GM12878 (cell line): Measurements from ENCODE around the gene PTK7. TPM values are rescaled to one million over a fixed set of nuclear protein-coding genes. Genes with fewer than 3 reads are reported as not detected.

Experiments
- ATAC-seq: fragments of 200-7000 bp; cut with Tn5 transposase; 3 replicates; pipeline ENCODE4 v1.9.1; 2020; ENCODE audit warnings: mild to moderate bottlenecking, moderate library complexity
- BruUV-seq: library from RNA; stranded (reverse); fragments of 400-500 nt; replicated peaks from 2 replicates; lab custom pipeline; 2021; lab: Mats Ljungman, UMichigan
- CTCF ChIA-PET: fragments of 300-600 bp; sonication (Branson Sonifier 250); formaldehyde crosslinking; extraction: SDS; loops from one replicate; lab custom pipeline; 2021; ENCODE audit warnings: inconsistent platforms; lab: Yijun Ruan, JAX
- POLR2A ChIA-PET: fragments of 350-600 bp; formaldehyde crosslinking; extraction: SDS; loops from one replicate; lab custom pipeline; 2021; ENCODE audit warnings: inconsistent platforms; lab: Charles Lee
- RAD21 ChIA-PET: fragments of 300-600 bp; sonication (Branson Sonifier 250); formaldehyde crosslinking; loops from one replicate; lab custom pipeline; 2023; ENCODE audit warnings: antibody characterized with exemption; ENCODE audit not compliant: unreplicated experiment; lab: Charles Lee
- SMC1A ChIA-PET: fragments of 300-600 bp; sonication (Branson Sonifier 250); formaldehyde crosslinking; loops from one replicate; lab custom pipeline; 2023; ENCODE audit not compliant: unreplicated experiment, uncharacterized antibody; lab: Charles Lee
- DNase-seq: peaks from one replicate; pipeline ENCODE4 v3.0.0-alpha.2; 2011; ENCODE audit warnings: low read depth, low spot score
- FAIRE-seq: peaks from 3 replicates; lab custom pipeline; 2011; peaks lifted over from hg19 to GRCh38; lab: Jason Lieb, UNC
- H2AFZ ChIP-seq: 2 replicates; pipeline ENCODE4 v1.6.0; 2011; ENCODE audit warnings: low read depth, low read length, control low read depth; ENCODE audit not compliant: control insufficient read depth
- H3K27ac ChIP-seq: 2 replicates; pipeline ENCODE4 v1.5.1; 2011; ENCODE audit warnings: control low read depth; ENCODE audit not compliant: control insufficient read depth, insufficient read depth
- H3K27me3 ChIP-seq, 2 experiments: replicated peaks in 1 of 2; 2 replicates each; pipeline versions ENCODE4 v1.6.0 to v1.6.1; 2011; ENCODE audit warnings: low read length in 1 of 2; ENCODE audit not compliant: control insufficient read depth in 2 of 2, insufficient read depth in 2 of 2
- H3K36me3 ChIP-seq, 2 experiments: 2 replicates each; pipeline ENCODE4 v1.5.1; 2011; ENCODE audit warnings: low read length in 1 of 2; ENCODE audit not compliant: control insufficient read depth in 2 of 2, insufficient read depth in 2 of 2
- H3K4me1 ChIP-seq: 2 replicates; pipeline ENCODE4 v1.6.1; 2011; ENCODE audit warnings: mild to moderate bottlenecking, low read length, moderate library complexity, mixed read lengths; ENCODE audit not compliant: control insufficient read depth, insufficient read depth
- H3K4me2 ChIP-seq: 2 replicates; pipeline ENCODE4 v1.6.0; 2011; ENCODE audit warnings: control low read depth; ENCODE audit not compliant: control insufficient read depth, insufficient read depth
- H3K4me3 ChIP-seq: fragments of 200-600 bp; sonication (generic); 2 replicates; pipeline ENCODE4 v1.5.1; 2016
- H3K79me2 ChIP-seq: 2 replicates; pipeline ENCODE4 v1.6.0; 2011; ENCODE audit warnings: low read length; ENCODE audit not compliant: control insufficient read depth, insufficient read depth
- H3K9ac ChIP-seq: 2 replicates; pipeline ENCODE4 v1.8.0; 2011; ENCODE audit warnings: low read length, control low read depth, mixed read lengths; ENCODE audit not compliant: control insufficient read depth, insufficient read depth
- H3K9me3 ChIP-seq: replicated peaks from 3 replicates; pipeline ENCODE4 v1.5.1; 2011; ENCODE audit warnings: mild to moderate bottlenecking, low read length; ENCODE audit not compliant: control insufficient read depth, insufficient read depth
- H4K20me1 ChIP-seq: 2 replicates; pipeline ENCODE4 v1.6.0; 2011; ENCODE audit not compliant: control insufficient read depth, insufficient read depth
- CHD4 ChIP-seq: fragments of 200-600 bp; sonication (generic); IDR thresholded peaks from 2 replicates; pipeline ENCODE4 v1.6.1; 2016; ENCODE audit warnings: mild to moderate bottlenecking
- ELK1 ChIP-seq: IDR thresholded peaks from 2 replicates; pipeline ENCODE4 v1.6.1; 2012; ENCODE audit warnings: low read depth, low read length, improper control_type of control experiment
- FOS ChIP-seq: IDR thresholded peaks from 3 replicates; pipeline ENCODE4 v1.6.1; 2011; ENCODE audit warnings: borderline replicate concordance; ENCODE audit not compliant: insufficient read length; ENCODE audit errors: extremely low read depth
- MTA2 ChIP-seq: fragments of 450-650 bp; IDR thresholded peaks from 2 replicates; pipeline ENCODE4 v1.6.1; 2016; ENCODE audit warnings: low read depth, mild to moderate bottlenecking, moderate library complexity
- POLR2AphosphoS2 ChIP-seq: IDR thresholded peaks from 2 replicates; pipeline ENCODE4 v1.6.1; 2011; ENCODE audit warnings: low read depth, mild to moderate bottlenecking, low read length, improper control_type of control experiment, moderate library complexity
- RBBP5 ChIP-seq: fragments of 200-600 bp; sonication (generic); conservative IDR thresholded peaks from 2 replicates; pipeline ENCODE4 v1.6.1; 2016
- RELA ChIP-seq: fragments of 450-650 bp; IDR thresholded peaks from 2 replicates; pipeline ENCODE4 v1.8.0; 2014; ENCODE audit warnings: borderline replicate concordance; ENCODE audit not compliant: partially characterized antibody
- USF1 ChIP-seq: IDR thresholded peaks from 2 replicates; pipeline ENCODE4 v1.6.1; 2011; ENCODE audit warnings: borderline replicate concordance, low read depth, mild to moderate bottlenecking, moderate library complexity, mixed read lengths, low read length; ENCODE audit not compliant: insufficient read depth; ENCODE audit errors: extremely low read length
- WRNIP1 ChIP-seq: IDR thresholded peaks from 2 replicates; pipeline ENCODE4 v1.6.1; 2011; ENCODE audit warnings: low read depth, low read length, improper control_type of control experiment, borderline replicate concordance
- ZBTB40 ChIP-seq: fragments of 450-650 bp; IDR thresholded peaks from 2 replicates; pipeline ENCODE4 v1.6.1; 2016; ENCODE audit warnings: mild to moderate bottlenecking, moderate library complexity, borderline replicate concordance
- ZNF207 ChIP-seq: fragments of 450-650 bp; IDR thresholded peaks from 2 replicates; pipeline ENCODE4 v1.6.1; 2014; ENCODE audit warnings: antibody characterized with exemption, mild to moderate bottlenecking, borderline replicate concordance
- WGBS: methylation state at CpG from one replicate; pipeline ENCODE4 v1.1.6; 2016; ENCODE audit warnings: low lambda C conversion rate; ENCODE audit not compliant: insufficient replicate concordance, insufficient coverage; ENCODE audit errors: missing lambda C conversion rate; 5-methylcytosine and 5-hydroxymethylcytosine counted together
- in situ Hi-C: fragments of 300-500 bp; cut with MboI; formaldehyde crosslinking; loops from 9 replicates; pipeline ENCODE4 v1.14.3; 2018; ENCODE audit warnings: mixed read lengths
- intact Hi-C: fragments of 100-400 bp; cut with micrococcal nuclease; formaldehyde crosslinking; loops from one replicate; pipeline ENCODE4 v1.14.2; 2022; ENCODE audit not compliant: unreplicated experiment
- polyA plus RNA-seq, 11 experiments: library from polyadenylated mRNA; depleted of rRNA in 4 of 11; unstranded in 6 of 11; stranded (reverse) in 5 of 11; fragments of >200 nt; fragmentation: Nextera tagmentation in 4 of 11; fragmentation: Illumina TruSeq in 1 of 11; extraction: Ambion mirVana in 4 of 11; extraction: Trizol in 1 of 11; gene quantifications; 1 replicate in 1 of 11; 2 replicates in 10 of 11; pipeline versions ENCODE4 v1.2.1 to v1.2.3, GENCODE V29; 2011 to 2016; ENCODE audit warnings: inconsistent platforms in 2 of 11, missing spikeins in 2 of 11, low read depth in 1 of 11
- total RNA-seq, 4 experiments: library from RNA; depleted of rRNA in 3 of 4; stranded (reverse); fragments of >200 nt in 3 of 4; fragmentation: Illumina TruSeq in 1 of 4; extraction: Trizol in 1 of 4; gene quantifications; 2 replicates each; pipeline versions ENCODE4 v1.2.1 to v1.2.3, GENCODE V29; 2013 to 2021
- TF ChIP-seq, protein P1 (sequence below): fragments of 450-650 bp; formaldehyde crosslinking; IDR thresholded peaks from 2 replicates; pipeline ENCODE4 v1.5.0; 2022; ENCODE audit warnings: mild to moderate bottlenecking, missing genetic modification characterization
- TF ChIP-seq, protein P2 (sequence below): fragments of 450-650 bp; IDR thresholded peaks from 2 replicates; pipeline ENCODE4 v1.6.1; 2014; ENCODE audit warnings: mild to moderate bottlenecking

PTK7 gene
- total and polyA plus RNA-seq, 10 of the 15 experiments (the other 5 are each of a cell fraction or from before 2014, with no cell fraction given), result 0.18 to 14.4 (median 3.3) TPM; not detected in 1

DNA sequence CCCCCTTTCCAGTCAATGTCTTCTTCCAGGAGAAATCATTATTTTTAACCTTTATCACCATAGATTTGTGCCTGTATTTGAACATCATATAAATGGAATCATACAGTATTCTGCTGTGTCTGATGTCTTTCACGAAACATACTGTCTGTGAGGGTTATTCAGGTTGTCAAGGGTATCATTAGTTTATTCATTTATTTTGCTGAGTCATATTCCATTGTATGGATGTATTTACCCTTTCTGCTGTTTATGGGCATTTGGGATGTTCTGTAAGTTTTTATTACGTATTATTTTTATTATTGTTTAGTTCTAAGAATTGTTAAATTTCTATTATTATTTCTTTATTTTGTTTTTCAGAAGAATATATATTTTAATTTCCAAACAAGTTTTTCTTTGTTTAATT is 131.2 kb downstream of the PTK7 start:
- intact Hi-C loops (no loop called here), in situ Hi-C loops (no loop called here)
- Histone ChIP-seq H3K4me1 (no peaks in the 10 kb centered on the region), H3K9me3 (no peaks in the 10 kb centered on the region), H3K79me2 (no peaks in the 10 kb centered on the region), H3K27me3 (no peaks in the 10 kb centered on the region), H3K27ac (no peak overlapping the region), H4K20me1 (no peaks in the 10 kb centered on the region), H3K9ac (no peak overlapping the region), H3K4me3 (no peak overlapping the region), H2AFZ (no peak overlapping the region), H3K36me3 (no peaks in the 10 kb centered on the region; a peak in 1 of 4 replicates), H3K4me2 (no peak overlapping the region)
- DNase-seq (no peak), ATAC-seq (no peak), FAIRE-seq (no peak)
- no TSS peak for BruUV-seq
- no peak for TF ChIP-seq RBBP5
- no peak for TF ChIP-seq USF1
- TF ChIP-seq ZBTB40, result no peak
- TF ChIP-seq POLR2AphosphoS2, result no peak
- TF ChIP-seq, protein P1, sequence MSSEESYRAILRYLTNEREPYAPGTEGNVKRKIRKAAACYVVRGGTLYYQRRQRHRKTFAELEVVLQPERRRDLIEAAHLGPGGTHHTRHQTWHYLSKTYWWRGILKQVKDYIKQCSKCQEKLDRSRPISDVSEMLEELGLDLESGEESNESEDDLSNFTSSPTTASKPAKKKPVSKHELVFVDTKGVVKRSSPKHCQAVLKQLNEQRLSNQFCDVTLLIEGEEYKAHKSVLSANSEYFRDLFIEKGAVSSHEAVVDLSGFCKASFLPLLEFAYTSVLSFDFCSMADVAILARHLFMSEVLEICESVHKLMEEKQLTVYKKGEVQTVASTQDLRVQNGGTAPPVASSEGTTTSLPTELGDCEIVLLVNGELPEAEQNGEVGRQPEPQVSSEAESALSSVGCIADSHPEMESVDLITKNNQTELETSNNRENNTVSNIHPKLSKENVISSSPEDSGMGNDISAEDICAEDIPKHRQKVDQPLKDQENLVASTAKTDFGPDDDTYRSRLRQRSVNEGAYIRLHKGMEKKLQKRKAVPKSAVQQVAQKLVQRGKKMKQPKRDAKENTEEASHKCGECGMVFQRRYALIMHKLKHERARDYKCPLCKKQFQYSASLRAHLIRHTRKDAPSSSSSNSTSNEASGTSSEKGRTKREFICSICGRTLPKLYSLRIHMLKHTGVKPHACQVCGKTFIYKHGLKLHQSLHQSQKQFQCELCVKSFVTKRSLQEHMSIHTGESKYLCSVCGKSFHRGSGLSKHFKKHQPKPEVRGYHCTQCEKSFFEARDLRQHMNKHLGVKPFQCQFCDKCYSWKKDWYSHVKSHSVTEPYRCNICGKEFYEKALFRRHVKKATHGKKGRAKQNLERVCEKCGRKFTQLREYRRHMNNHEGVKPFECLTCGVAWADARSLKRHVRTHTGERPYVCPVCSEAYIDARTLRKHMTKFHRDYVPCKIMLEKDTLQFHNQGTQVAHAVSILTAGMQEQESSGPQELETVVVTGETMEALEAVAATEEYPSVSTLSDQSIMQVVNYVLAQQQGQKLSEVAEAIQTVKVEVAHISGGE (CRISPR knock-in tag), result no peak
- TF ChIP-seq FOS, result no peak
- TF ChIP-seq ZNF207, result no peak
- no peak for TF ChIP-seq RELA
- no peak for TF ChIP-seq CHD4
- TF ChIP-seq MTA2, result no peak
- TF ChIP-seq, protein P2, sequence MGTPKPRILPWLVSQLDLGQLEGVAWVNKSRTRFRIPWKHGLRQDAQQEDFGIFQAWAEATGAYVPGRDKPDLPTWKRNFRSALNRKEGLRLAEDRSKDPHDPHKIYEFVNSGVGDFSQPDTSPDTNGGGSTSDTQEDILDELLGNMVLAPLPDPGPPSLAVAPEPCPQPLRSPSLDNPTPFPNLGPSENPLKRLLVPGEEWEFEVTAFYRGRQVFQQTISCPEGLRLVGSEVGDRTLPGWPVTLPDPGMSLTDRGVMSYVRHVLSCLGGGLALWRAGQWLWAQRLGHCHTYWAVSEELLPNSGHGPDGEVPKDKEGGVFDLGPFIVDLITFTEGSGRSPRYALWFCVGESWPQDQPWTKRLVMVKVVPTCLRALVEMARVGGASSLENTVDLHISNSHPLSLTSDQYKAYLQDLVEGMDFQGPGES, result no peak
- no peak for TF ChIP-seq ELK1
- no peak for TF ChIP-seq WRNIP1
- CTCF ChIA-PET, result no interaction called here
- SMC1A ChIA-PET, result no interaction called here
- WGBS, result 72% methylated on average over 2 of the region's 2 CpGs
- POLR2A ChIA-PET, result no interaction called here
- RAD21 ChIA-PET, result no interaction called here
